Caco-2 (cell line): Measurements from ENCODE around the gene DIS3L2. TPM values are rescaled to one million over a fixed set of nuclear protein-coding genes. Genes with fewer than 3 reads are reported as not detected.

Experiments
- BruUV-seq: library from RNA; stranded (reverse); fragments of 400-500 nt; replicated peaks from 2 replicates; lab custom pipeline; 2021; lab: Mats Ljungman, UMichigan
- CTCF ChIA-PET: fragments of 300-600 bp; sonication (Branson Sonifier 250); formaldehyde crosslinking; loops from one replicate; lab custom pipeline; 2022; ENCODE audit warnings: antibody characterized with exemption; lab: Charles Lee
- POLR2A ChIA-PET: fragments of 300-600 bp; sonication (Branson Sonifier 250); formaldehyde crosslinking; loops from one replicate; lab custom pipeline; 2022; ENCODE audit warnings: antibody characterized with exemption; lab: Charles Lee
- DNase-seq, 2 experiments: peaks; one replicate each; pipeline versions ENCODE4 v3.0.0 to v3.0.0-alpha.2; 2020 to 2022
- H3K27me3 ChIP-seq: replicated peaks from 2 replicates; pipeline ENCODE4 v1.6.0; 2011; ENCODE audit warnings: low read length; ENCODE audit not compliant: control insufficient read depth, insufficient read depth
- H3K36me3 ChIP-seq: 2 replicates; pipeline ENCODE4 v1.5.1; 2011; ENCODE audit warnings: low read length; ENCODE audit not compliant: control insufficient read depth, insufficient read depth
- H3K4me1 ChIP-seq: fragments of 250-450 bp; sonication (Bioruptor Pico); 2 replicates; pipeline ENCODE4 v1.5.1; 2020; ENCODE audit warnings: mild to moderate bottlenecking
- H3K4me3 ChIP-seq: 2 replicates; pipeline ENCODE4 v1.5.1; 2011; ENCODE audit warnings: low read depth, mild to moderate bottlenecking, control low read depth, low read length
- H3K9me3 ChIP-seq: fragments of 250-450 bp; sonication (Bioruptor Pico); 2 replicates; pipeline ENCODE4 v1.5.1; 2020; ENCODE audit warnings: mild to moderate bottlenecking, moderate library complexity
- H3K27ac Mint-ChIP-seq: one replicate; pipeline ENCODE4 v1.8.0; 2022; ENCODE audit warnings: mixed read lengths; ENCODE audit not compliant: unreplicated experiment
- H3K27me3 Mint-ChIP-seq: one replicate; pipeline ENCODE4 v1.8.0; 2022; ENCODE audit warnings: mixed read lengths; ENCODE audit not compliant: insufficient read depth, unreplicated experiment
- H3K36me3 Mint-ChIP-seq: one replicate; pipeline ENCODE4 v1.8.0; 2022; ENCODE audit warnings: mild to moderate bottlenecking, mixed read lengths; ENCODE audit not compliant: insufficient read depth, unreplicated experiment
- H3K4me1 Mint-ChIP-seq: one replicate; pipeline ENCODE4 v1.8.0; 2022; ENCODE audit warnings: low read depth, mixed read lengths; ENCODE audit not compliant: unreplicated experiment
- H3K4me3 Mint-ChIP-seq: one replicate; pipeline ENCODE4 v1.8.0; 2022; ENCODE audit warnings: mild to moderate bottlenecking, moderate library complexity, mixed read lengths; ENCODE audit not compliant: unreplicated experiment
- H3K9me3 Mint-ChIP-seq: one replicate; pipeline ENCODE4 v1.8.0; 2022; ENCODE audit warnings: mixed read lengths; ENCODE audit not compliant: unreplicated experiment
- intact Hi-C: fragments of 100-400 bp; cut with micrococcal nuclease; formaldehyde crosslinking; loops from one replicate; pipeline ENCODE4 v1.10.0; 2022; ENCODE audit not compliant: unreplicated experiment
- total RNA-seq: library from RNA; stranded (reverse); gene quantifications from 2 replicates; pipeline ENCODE4 v1.2.3, GENCODE V29; 2022
- TF ChIP-seq, protein P1 (sequence below), 2 experiments: fragments of 200-600 bp in 1 of 2; IDR thresholded peaks; 1 replicate in 1 of 2; 2 replicates in 1 of 2; pipeline versions ENCODE4 v1.5.1 to v1.8.0; 2011 to 2022; ENCODE audit warnings: antibody characterized with exemption in 1 of 2, control low read depth in 1 of 2, inconsistent platforms in 1 of 2, low read depth in 1 of 2, low read length in 1 of 2, mild to moderate bottlenecking in 1 of 2, moderate library complexity in 1 of 2; ENCODE audit not compliant: insufficient read depth in 1 of 2, severe bottlenecking in 1 of 2, unreplicated experiment in 1 of 2

The DIS3L2 gene
- total RNA-seq, 1 experiment from 2014 or later = 15.5 TPM

DNA sequence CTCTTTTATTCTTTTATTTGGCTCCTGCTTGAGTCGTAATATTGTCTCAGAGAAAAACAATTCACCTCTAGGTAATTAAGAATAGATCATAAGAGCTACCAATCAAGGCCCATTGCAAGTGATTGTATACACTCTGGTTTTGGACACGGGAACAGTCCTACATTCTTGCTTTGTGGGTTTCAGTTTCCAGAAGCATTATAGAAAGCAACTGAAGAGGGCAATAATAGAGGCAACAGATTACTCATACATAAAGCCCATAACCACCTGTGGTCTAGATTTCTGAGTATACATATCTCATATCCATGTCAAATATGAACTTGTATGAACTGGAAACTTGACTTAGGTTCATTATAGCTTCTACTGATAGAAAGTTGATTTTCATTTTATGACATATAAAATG lies 65.4 kb downstream of the DIS3L2 start:
- Histone ChIP-seq H3K36me3 (no peaks in the 10 kb centered on the region), H3K27me3 (no peaks in the 10 kb centered on the region), H3K4me1 (no peaks in the 10 kb centered on the region), H3K4me3 (no peak overlapping the region), H3K9me3 (no peaks in the 10 kb centered on the region)
- H3K27ac Mint-ChIP-seq = no peak overlapping the region
- no peak overlapping the region for H3K4me3 Mint-ChIP-seq
- H3K4me1 Mint-ChIP-seq = no peaks in the 10 kb centered on the region
- H3K9me3 Mint-ChIP-seq = no peaks in the 10 kb centered on the region
- CTCF ChIA-PET = no interaction called here
- H3K27me3 Mint-ChIP-seq = no peaks in the 10 kb centered on the region
- TF ChIP-seq, protein P1, sequence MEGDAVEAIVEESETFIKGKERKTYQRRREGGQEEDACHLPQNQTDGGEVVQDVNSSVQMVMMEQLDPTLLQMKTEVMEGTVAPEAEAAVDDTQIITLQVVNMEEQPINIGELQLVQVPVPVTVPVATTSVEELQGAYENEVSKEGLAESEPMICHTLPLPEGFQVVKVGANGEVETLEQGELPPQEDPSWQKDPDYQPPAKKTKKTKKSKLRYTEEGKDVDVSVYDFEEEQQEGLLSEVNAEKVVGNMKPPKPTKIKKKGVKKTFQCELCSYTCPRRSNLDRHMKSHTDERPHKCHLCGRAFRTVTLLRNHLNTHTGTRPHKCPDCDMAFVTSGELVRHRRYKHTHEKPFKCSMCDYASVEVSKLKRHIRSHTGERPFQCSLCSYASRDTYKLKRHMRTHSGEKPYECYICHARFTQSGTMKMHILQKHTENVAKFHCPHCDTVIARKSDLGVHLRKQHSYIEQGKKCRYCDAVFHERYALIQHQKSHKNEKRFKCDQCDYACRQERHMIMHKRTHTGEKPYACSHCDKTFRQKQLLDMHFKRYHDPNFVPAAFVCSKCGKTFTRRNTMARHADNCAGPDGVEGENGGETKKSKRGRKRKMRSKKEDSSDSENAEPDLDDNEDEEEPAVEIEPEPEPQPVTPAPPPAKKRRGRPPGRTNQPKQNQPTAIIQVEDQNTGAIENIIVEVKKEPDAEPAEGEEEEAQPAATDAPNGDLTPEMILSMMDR (IDR thresholded peaks at IDR 0.05; ENCODE audit: insufficient read depth in 1 of 2, low read depth in 1 of 2, low read length in 1 of 2, severe bottlenecking in 1 of 2, unreplicated experiment in 1 of 2) = no peak
- intact Hi-C loops = no loop called here
- POLR2A ChIA-PET = no interaction called here
- BruUV-seq = no TSS peak
- no peak for DNase-seq
- no peaks in the 10 kb centered on the region for H3K36me3 Mint-ChIP-seq

DNA sequence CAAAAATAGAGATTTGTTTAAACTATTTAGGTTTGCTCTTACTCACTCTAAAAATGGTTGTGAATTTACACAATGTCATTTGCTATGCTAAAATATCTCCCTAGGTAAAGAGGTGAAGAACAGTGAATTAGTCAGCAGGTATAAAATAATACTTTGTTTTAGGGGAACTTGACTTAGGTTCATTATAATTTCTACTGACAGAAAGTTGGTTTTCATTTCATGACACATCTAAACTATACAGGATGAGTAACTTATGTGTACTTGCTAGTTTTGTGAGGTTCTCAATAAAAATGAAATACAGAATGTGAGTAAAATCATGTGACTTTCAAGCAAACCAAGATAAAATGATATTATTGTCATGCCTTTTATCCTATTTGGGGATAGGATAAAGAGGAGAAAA lies 66.0 kb downstream of the DIS3L2 start:
- ChIA-PET CTCF (no interaction called here), POLR2A (no interaction called here)
- TF ChIP-seq, protein P1 (IDR thresholded peaks at IDR 0.05; ENCODE audit: insufficient read depth in 1 of 2, low read depth in 1 of 2, low read length in 1 of 2, severe bottlenecking in 1 of 2, unreplicated experiment in 1 of 2) = no peak
- Histone ChIP-seq H3K4me1 (no peaks in the 10 kb centered on the region), H3K36me3 (no peaks in the 10 kb centered on the region), H3K9me3 (no peaks in the 10 kb centered on the region), H3K27me3 (no peaks in the 10 kb centered on the region), H3K4me3 (no peak overlapping the region)
- H3K9me3 Mint-ChIP-seq = no peaks in the 10 kb centered on the region
- no peak overlapping the region for H3K27ac Mint-ChIP-seq
- no TSS peak for BruUV-seq
- H3K36me3 Mint-ChIP-seq = no peaks in the 10 kb centered on the region
- no peaks in the 10 kb centered on the region for H3K4me1 Mint-ChIP-seq
- intact Hi-C loops = no loop called here
- no peaks in the 10 kb centered on the region for H3K27me3 Mint-ChIP-seq
- no peak for DNase-seq
- H3K4me3 Mint-ChIP-seq = no peak overlapping the region

- TF ChIP-seq, protein P1 (IDR thresholded peaks at IDR 0.05; ENCODE audit: insufficient read depth in 1 of 2, low read depth in 1 of 2, low read length in 1 of 2, severe bottlenecking in 1 of 2, unreplicated experiment in 1 of 2) = no peak
- H3K27me3 Mint-ChIP-seq = no peaks in the 10 kb centered on the region
- CTCF ChIA-PET = interaction anchor here (0.9 kb wide), 1 partner anchor 103 kb away, joined by 3 read pairs; no protein-coding TSS in a partner anchor
- no peaks in the 10 kb centered on the region for H3K9me3 Mint-ChIP-seq
- H3K36me3 ChIP-seq = no peaks in the 10 kb centered on the region
- BruUV-seq = no TSS peak
- no peak for DNase-seq
- H3K9me3 ChIP-seq = no peaks in the 10 kb centered on the region
- POLR2A ChIA-PET = no interaction called here
- H3K4me3 Mint-ChIP-seq = no peak overlapping the region
- intact Hi-C loops = no loop called here
- no peak overlapping the region for H3K4me3 ChIP-seq
- H3K27me3 ChIP-seq = no peaks in the 10 kb centered on the region
- no peak overlapping the region for H3K27ac Mint-ChIP-seq
- H3K36me3 Mint-ChIP-seq = no peaks in the 10 kb centered on the region
- H3K4me1 Mint-ChIP-seq = no peaks in the 10 kb centered on the region
- no peaks in the 10 kb centered on the region for H3K4me1 ChIP-seq
These were observed 66.6 kb downstream of the DIS3L2 start for GRCh38 chr2:232028071-232028470.
